Activated naive CD4-positive, alpha-beta T cell treated with anti-CD3 and anti-CD28 coated beads, Interleukin-2, amount 50 U/mL, for 24 hours (primary cell): ENCODE data around the gene KCNE4.

Experiments
- H3K27ac Mint-ChIP-seq: one replicate; pipeline ENCODE4 v1.8.0; 2021; ENCODE audit warnings: mild to moderate bottlenecking, mixed read lengths
- H3K27me3 Mint-ChIP-seq: one replicate; pipeline ENCODE4 v1.8.0; 2021; ENCODE audit warnings: mixed read lengths
- H3K36me3 Mint-ChIP-seq: one replicate; pipeline ENCODE4 v1.8.0; 2021; ENCODE audit warnings: mixed read lengths
- H3K4me1 Mint-ChIP-seq: one replicate; pipeline ENCODE4 v1.8.0; 2021; ENCODE audit warnings: mixed read lengths
- H3K4me3 Mint-ChIP-seq: one replicate; pipeline ENCODE4 v1.8.0; 2021; ENCODE audit warnings: mild to moderate bottlenecking, mixed read lengths
- H3K9me3 Mint-ChIP-seq: one replicate; pipeline ENCODE4 v1.8.0; 2021; ENCODE audit warnings: mixed read lengths

The KCNE4 gene

GRCh38 chr2:223051693-223052289 is at the start of gene KCNE4:
KCNE4 (plus strand) TSS chr2:223052190; CDS start chr2:223052831, 641 bp downstream.
- H3K4me1 Mint-ChIP-seq: no peaks in the 10 kb centered on the region
- H3K27me3 Mint-ChIP-seq: peaks cover 4% of the 10 kb centered on the region
- H3K4me3 Mint-ChIP-seq: no peak within 1 kb of the TSS
- no peaks in the 10 kb centered on the region for H3K9me3 Mint-ChIP-seq
- no peaks in the 10 kb centered on the region for H3K36me3 Mint-ChIP-seq
- no peak within 1 kb of the TSS for H3K27ac Mint-ChIP-seq

GRCh38 chr2:223003191-223003590 is 48.8 kb upstream of the KCNE4 start:
- no peaks in the 10 kb centered on the region for H3K4me1 Mint-ChIP-seq
- peaks cover 2% of the 10 kb centered on the region for H3K9me3 Mint-ChIP-seq
- no peak overlapping the region for H3K27ac Mint-ChIP-seq
- H3K27me3 Mint-ChIP-seq: peaks cover 15% of the 10 kb centered on the region
- no peaks in the 10 kb centered on the region for H3K36me3 Mint-ChIP-seq
- no peak overlapping the region for H3K4me3 Mint-ChIP-seq

GRCh38 chr2:223005496-223005895 is 46.5 kb upstream of the KCNE4 start:
- Mint-ChIP-seq H3K4me3 (no peak overlapping the region), H3K36me3 (no peaks in the 10 kb centered on the region), H3K4me1 (no peaks in the 10 kb centered on the region), H3K9me3 (no peaks in the 10 kb centered on the region), H3K27me3 (peaks cover 3% of the 10 kb centered on the region), H3K27ac (no peak overlapping the region)

- H3K9me3 Mint-ChIP-seq: no peaks in the 10 kb centered on the region
- H3K4me1 Mint-ChIP-seq: no peaks in the 10 kb centered on the region
- H3K36me3 Mint-ChIP-seq: no peaks in the 10 kb centered on the region
- no peak overlapping the region for H3K4me3 Mint-ChIP-seq
- H3K27ac Mint-ChIP-seq: no peak overlapping the region
- H3K27me3 Mint-ChIP-seq: peaks cover 4% of the 10 kb centered on the region
Observed at GRCh38 chr2:223007531-223007930, 44.5 kb upstream of the KCNE4 start.

GRCh38 chr2:223008162-223008561 is 43.8 kb upstream of the KCNE4 start:
- Mint-ChIP-seq H3K27me3 (peaks cover 2% of the 10 kb centered on the region), H3K27ac (no peak overlapping the region), H3K9me3 (no peaks in the 10 kb centered on the region), H3K36me3 (no peaks in the 10 kb centered on the region), H3K4me3 (no peak overlapping the region), H3K4me1 (no peaks in the 10 kb centered on the region)

- no peaks in the 10 kb centered on the region for H3K36me3 Mint-ChIP-seq
- H3K4me1 Mint-ChIP-seq: no peaks in the 10 kb centered on the region
- H3K9me3 Mint-ChIP-seq: no peaks in the 10 kb centered on the region
- H3K27ac Mint-ChIP-seq: no peak overlapping the region
- no peak overlapping the region for H3K4me3 Mint-ChIP-seq
- peaks cover 4% of the 10 kb centered on the region for H3K27me3 Mint-ChIP-seq
Observed at GRCh38 chr2:223008956-223009355, 43.0 kb upstream of the KCNE4 start.

GRCh38 chr2:223010641-223011040 is 41.3 kb upstream of the KCNE4 start:
- no peaks in the 10 kb centered on the region for H3K4me1 Mint-ChIP-seq
- no peaks in the 10 kb centered on the region for H3K9me3 Mint-ChIP-seq
- peaks cover 6% of the 10 kb centered on the region for H3K27me3 Mint-ChIP-seq
- no peak overlapping the region for H3K27ac Mint-ChIP-seq
- H3K4me3 Mint-ChIP-seq: no peak overlapping the region
- no peaks in the 10 kb centered on the region for H3K36me3 Mint-ChIP-seq

- H3K9me3 Mint-ChIP-seq: no peaks in the 10 kb centered on the region
- no peak overlapping the region for H3K4me3 Mint-ChIP-seq
- H3K27ac Mint-ChIP-seq: no peak overlapping the region
Observed at GRCh38 chr2:223012291-223012690, 39.7 kb upstream of the KCNE4 start.

GRCh38 chr2:223019390-223019930 is 32.5 kb upstream of the KCNE4 start:
- Mint-ChIP-seq H3K4me1 (no peaks in the 10 kb centered on the region), H3K36me3 (no peaks in the 10 kb centered on the region), H3K27me3 (peaks cover under 1% of the 10 kb centered on the region), H3K27ac (no peak overlapping the region), H3K4me3 (no peak overlapping the region), H3K9me3 (peaks cover 11% of the 10 kb centered on the region)

More at GRCh38 chr2:223012291-223012690, 39.7 kb upstream of the KCNE4 start:
- Mint-ChIP-seq H3K4me1 (no peaks in the 10 kb centered on the region), H3K27me3 (peaks cover 6% of the 10 kb centered on the region), H3K36me3 (no peaks in the 10 kb centered on the region)

GRCh38 chr2:223019987-223020717 is 31.8 kb upstream of the KCNE4 start:
- peaks cover 11% of the 10 kb centered on the region for H3K9me3 Mint-ChIP-seq
- no peak overlapping the region for H3K4me3 Mint-ChIP-seq
- no peaks in the 10 kb centered on the region for H3K27me3 Mint-ChIP-seq
- no peaks in the 10 kb centered on the region for H3K36me3 Mint-ChIP-seq
- H3K4me1 Mint-ChIP-seq: no peaks in the 10 kb centered on the region
- no peak overlapping the region for H3K27ac Mint-ChIP-seq

- Mint-ChIP-seq H3K27ac (no peak overlapping the region), H3K9me3 (peaks cover 11% of the 10 kb centered on the region), H3K4me1 (no peaks in the 10 kb centered on the region), H3K36me3 (no peaks in the 10 kb centered on the region), H3K27me3 (no peaks in the 10 kb centered on the region), H3K4me3 (no peak overlapping the region)
Observed at GRCh38 chr2:223020971-223021675, 30.9 kb upstream of the KCNE4 start.

GRCh38 chr2:223026357-223027110 is 25.5 kb upstream of the KCNE4 start:
- H3K27ac Mint-ChIP-seq: no peak overlapping the region
- H3K4me3 Mint-ChIP-seq: no peak overlapping the region
- peaks cover 5% of the 10 kb centered on the region for H3K9me3 Mint-ChIP-seq
- peaks cover 1% of the 10 kb centered on the region for H3K27me3 Mint-ChIP-seq
- H3K4me1 Mint-ChIP-seq: no peaks in the 10 kb centered on the region
- no peaks in the 10 kb centered on the region for H3K36me3 Mint-ChIP-seq

GRCh38 chr2:223027442-223027841 is 24.5 kb upstream of the KCNE4 start:
- Mint-ChIP-seq H3K9me3 (peaks cover 11% of the 10 kb centered on the region), H3K27ac (no peak overlapping the region), H3K36me3 (no peaks in the 10 kb centered on the region), H3K27me3 (peaks cover 1% of the 10 kb centered on the region), H3K4me1 (no peaks in the 10 kb centered on the region), H3K4me3 (no peak overlapping the region)

GRCh38 chr2:223029287-223029686 is 22.7 kb upstream of the KCNE4 start:
- Mint-ChIP-seq H3K27ac (no peak overlapping the region), H3K9me3 (peaks cover 11% of the 10 kb centered on the region), H3K4me3 (no peak overlapping the region), H3K27me3 (peaks cover 1% of the 10 kb centered on the region), H3K36me3 (no peaks in the 10 kb centered on the region), H3K4me1 (no peaks in the 10 kb centered on the region)
